ENCODE measurements around the gene SGIP1.

SGIP1 gene

GRCh38 chr1:66676613-66677298 lies 142.8 kb downstream of the SGIP1 start:
- no peak for DNase-seq (ENCODE audit: low read depth in 1 of 2, low spot score in 1 of 2)

- no peak for DNase-seq (ENCODE audit: low read depth in 1 of 2, low spot score in 1 of 2)
These were observed 144.2 kb downstream of the SGIP1 start for GRCh38 chr1:66678146-66678545.

GRCh38 chr1:66679140-66679539 lies 145.2 kb downstream of the SGIP1 start:
- DNase-seq (ENCODE audit: low read depth in 1 of 2, low spot score in 1 of 2): no peak

GRCh38 chr1:66681686-66682085 lies 147.7 kb downstream of the SGIP1 start:
- no peak for DNase-seq (ENCODE audit: low read depth in 1 of 2, low spot score in 1 of 2)

- DNase-seq (ENCODE audit: low read depth in 1 of 2, low spot score in 1 of 2): no peak
These were observed 148.2 kb downstream of the SGIP1 start for GRCh38 chr1:66682106-66682505.

- no peak for DNase-seq (ENCODE audit: low read depth in 1 of 2, low spot score in 1 of 2)
These were observed 150.4 kb downstream of the SGIP1 start for GRCh38 chr1:66684353-66684752.

- DNase-seq (ENCODE audit: low read depth in 1 of 2, low spot score in 1 of 2): no peak
These were observed 151.3 kb downstream of the SGIP1 start for GRCh38 chr1:66685265-66685664.

GRCh38 chr1:66685670-66686069 lies 151.7 kb downstream of the SGIP1 start:
- no peak for DNase-seq (ENCODE audit: low read depth in 1 of 2, low spot score in 1 of 2)

GRCh38 chr1:66686406-66686805 lies 152.5 kb downstream of the SGIP1 start:
- DNase-seq (ENCODE audit: low read depth in 1 of 2, low spot score in 1 of 2): no peak

GRCh38 chr1:66687358-66687757 lies 153.4 kb downstream of the SGIP1 start:
- DNase-seq (ENCODE audit: low read depth in 1 of 2, low spot score in 1 of 2): no peak

- DNase-seq (ENCODE audit: low read depth in 1 of 2, low spot score in 1 of 2): no peak
These were observed 156.9 kb downstream of the SGIP1 start for GRCh38 chr1:66690666-66691381.

GRCh38 chr1:66692681-66693080 lies 158.7 kb downstream of the SGIP1 start:
- DNase-seq (ENCODE audit: low read depth in 1 of 2, low spot score in 1 of 2): no peak

- no peak for DNase-seq (ENCODE audit: low read depth in 1 of 2, low spot score in 1 of 2)
These were observed 159.9 kb downstream of the SGIP1 start for GRCh38 chr1:66693856-66694255.

- no peak for DNase-seq (ENCODE audit: low read depth in 1 of 2, low spot score in 1 of 2)
These were observed 161.2 kb downstream of the SGIP1 start for GRCh38 chr1:66695116-66695515.

GRCh38 chr1:66696771-66697170 lies 162.8 kb downstream of the SGIP1 start:
- no peak for DNase-seq (ENCODE audit: low read depth in 1 of 2, low spot score in 1 of 2)

GRCh38 chr1:66699213-66699612 lies 165.3 kb downstream of the SGIP1 start:
- no peak for DNase-seq (ENCODE audit: low read depth in 1 of 2, low spot score in 1 of 2)

GRCh38 chr1:66704177-66704875 lies 170.4 kb downstream of the SGIP1 start:
- no peak for DNase-seq (ENCODE audit: low read depth in 1 of 2, low spot score in 1 of 2)

GRCh38 chr1:66705110-66705509 lies 171.2 kb downstream of the SGIP1 start:
- DNase-seq (ENCODE audit: low read depth in 1 of 2, low spot score in 1 of 2): no peak

- DNase-seq (ENCODE audit: low read depth in 1 of 2, low spot score in 1 of 2): no peak
These were observed 177.5 kb downstream of the SGIP1 start for GRCh38 chr1:66711420-66711819.

GRCh38 chr1:66712839-66713238 lies 178.9 kb downstream of the SGIP1 start:
- no peak for DNase-seq (ENCODE audit: low read depth in 1 of 2, low spot score in 1 of 2)

- DNase-seq (ENCODE audit: low read depth in 1 of 2, low spot score in 1 of 2): no peak
These were observed 190.0 kb downstream of the SGIP1 start for GRCh38 chr1:66723985-66724384.
